Keratinocyte (primary cell): ENCODE results near the gene HEG1. TPM values are rescaled to one million over a fixed set of nuclear protein-coding genes. Genes with fewer than 3 reads are reported as not detected.

Experiments
- DNase-seq: peaks from one replicate; pipeline ENCODE4 v3.0.0-alpha.2; 2011; ENCODE audit warnings: low read depth, missing footprints, low spot score
- FAIRE-seq: peaks from 2 replicates; lab custom pipeline; 2011; peaks lifted over from hg19 to GRCh38; lab: Jason Lieb, UNC
- H2AFZ ChIP-seq: 2 replicates; pipeline ENCODE4 v1.6.0; 2012; ENCODE audit warnings: low read length, control low read depth, inconsistent platforms; ENCODE audit not compliant: control insufficient read depth
- H3K27ac ChIP-seq: 2 replicates; pipeline ENCODE4 v1.5.1; 2011; ENCODE audit warnings: low read length; ENCODE audit not compliant: control insufficient read depth, insufficient read depth
- H3K27me3 ChIP-seq: 3 replicates; pipeline ENCODE4 v1.6.0; 2011; ENCODE audit warnings: low read length; ENCODE audit not compliant: control insufficient read depth, insufficient read depth; ENCODE audit errors: extremely low read depth
- H3K36me3 ChIP-seq, 2 experiments: 2 replicates in 1 of 2; 3 replicates in 1 of 2; pipeline ENCODE4 v1.5.1; 2011; ENCODE audit warnings: low read length in 2 of 2, mild to moderate bottlenecking in 1 of 2; ENCODE audit not compliant: control insufficient read depth in 2 of 2, insufficient read depth in 2 of 2; ENCODE audit errors: extremely low read depth in 1 of 2
- H3K4me1 ChIP-seq: 3 replicates; pipeline ENCODE4 v1.5.1; 2011; ENCODE audit warnings: low read length; ENCODE audit not compliant: control insufficient read depth, insufficient read depth; ENCODE audit errors: extremely low read depth
- H3K4me2 ChIP-seq: 3 replicates; pipeline ENCODE4 v1.6.0; 2011; ENCODE audit warnings: low read depth, low read length; ENCODE audit not compliant: control insufficient read depth, insufficient read depth; ENCODE audit errors: extremely low read depth
- H3K4me3 ChIP-seq, 3 experiments: fragments of 200-600 bp in 1 of 3; sonication (generic) in 1 of 3; 2 replicates in 2 of 3; 3 replicates in 1 of 3; pipeline ENCODE4 v1.5.1; 2011 to 2016; ENCODE audit warnings: low read length in 3 of 3, mild to moderate bottlenecking in 3 of 3, control low read depth in 2 of 3, inconsistent platforms in 1 of 3, low read depth in 1 of 3, mixed read lengths in 1 of 3, mixed run types in 1 of 3, moderate library complexity in 1 of 3; ENCODE audit not compliant: control insufficient read depth in 2 of 3, insufficient read depth in 2 of 3; ENCODE audit errors: extremely low read depth in 1 of 3
- H3K79me2 ChIP-seq: 2 replicates; pipeline ENCODE4 v1.6.0; 2012; ENCODE audit warnings: low read length; ENCODE audit not compliant: control insufficient read depth, insufficient read depth
- H3K9ac ChIP-seq: 3 replicates; pipeline ENCODE4 v1.6.0; 2011; ENCODE audit warnings: low read length; ENCODE audit not compliant: control insufficient read depth, insufficient read depth; ENCODE audit errors: extremely low read depth
- H3K9me1 ChIP-seq: 3 replicates; pipeline ENCODE4 v1.6.0; 2011; ENCODE audit warnings: low read length; ENCODE audit not compliant: control insufficient read depth, insufficient read depth; ENCODE audit errors: extremely low read depth
- H3K9me3 ChIP-seq: 2 replicates; pipeline ENCODE4 v1.5.1; 2012; ENCODE audit warnings: low read depth, low read length; ENCODE audit not compliant: control insufficient read depth
- H4K20me1 ChIP-seq: 3 replicates; pipeline ENCODE4 v1.6.0; 2011; ENCODE audit warnings: low read length; ENCODE audit not compliant: control insufficient read depth, insufficient read depth; ENCODE audit errors: extremely low read depth
- EZH2 ChIP-seq: IDR thresholded peaks from one replicate; pipeline ENCODE4 v1.6.1; 2012; ENCODE audit warnings: inconsistent platforms, mild to moderate bottlenecking, low read length, moderate library complexity
- dilution Hi-C: fragments of 300-500 bp; cut with MboI; formaldehyde crosslinking; loops from one replicate; pipeline ENCODE4 v1.7.0; 2020; ENCODE audit warnings: low sequenced_read_pairs; ENCODE audit not compliant: extremely low pct_ligation_motif_present
- polyA plus RNA-seq, 5 experiments: library from polyadenylated mRNA; depleted of rRNA in 3 of 5; stranded (reverse) in 3 of 5; stranded (forward) in 1 of 5; unstranded in 1 of 5; fragments of >200 nt; gene quantifications; 1 replicate in 1 of 5; 2 replicates in 3 of 5; 3 replicates in 1 of 5; pipeline versions ENCODE4 v1.2.1 to v1.2.3, GENCODE V29; 2011 to 2012; ENCODE audit warnings: missing spikeins in 2 of 5, low read depth in 1 of 5, low replicate concordance in 1 of 5
- TF ChIP-seq, protein P1 (sequence below), 3 experiments: IDR thresholded peaks in 1 of 3; conservative IDR thresholded peaks in 1 of 3; optimal IDR thresholded peaks in 1 of 3; 2 replicates in 2 of 3; 3 replicates in 1 of 3; pipeline versions ENCODE3 to v1.5.1; 2011; ENCODE audit warnings: low read length in 3 of 3, mild to moderate bottlenecking in 3 of 3, moderate library complexity in 2 of 3, control low read depth in 1 of 3, inconsistent platforms in 1 of 3; ENCODE audit not compliant: insufficient read depth in 2 of 3; ENCODE audit errors: extremely low read depth in 1 of 3

Gene HEG1
- polyA plus RNA-seq, 1 donor (not counting 4 experiments of a cell fraction or from before 2014, with no cell fraction given) = 12.7 TPM

DNA sequence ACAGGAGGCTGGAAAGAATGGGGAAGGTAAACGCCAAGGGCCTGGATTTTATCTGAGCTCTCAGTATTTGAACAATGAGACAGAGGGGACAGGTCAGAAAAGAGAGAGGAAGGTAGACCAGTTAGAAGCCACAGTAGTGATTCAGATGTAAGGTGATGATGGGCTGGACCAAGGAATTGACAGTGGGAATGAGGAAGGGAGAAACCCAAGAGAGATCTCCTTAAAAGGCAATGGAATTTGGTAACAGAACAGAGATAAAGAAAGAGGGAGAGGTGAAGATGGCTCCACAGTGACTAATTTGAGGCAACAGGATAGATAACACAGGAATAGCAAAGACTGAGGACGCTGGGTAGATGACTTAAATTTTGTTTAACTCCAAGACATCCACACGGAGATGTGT, 11.4 kb upstream of the HEG1 start:
- Histone ChIP-seq H3K27ac (no peak overlapping the region), H4K20me1 (no peaks in the 10 kb centered on the region), H3K9ac (no peak overlapping the region), H3K36me3 (no peaks in the 10 kb centered on the region), H2AFZ (no peak overlapping the region), H3K27me3 (no peaks in the 10 kb centered on the region), H3K79me2 (no peaks in the 10 kb centered on the region), H3K4me2 (no peak overlapping the region), H3K9me3 (no peaks in the 10 kb centered on the region), H3K4me1 (peaks cover 21% of the 10 kb centered on the region), H3K4me3 (no peak overlapping the region), H3K9me1 (peaks cover 2% of the 10 kb centered on the region)
- no peak for TF ChIP-seq EZH2
- TF ChIP-seq, protein P1, sequence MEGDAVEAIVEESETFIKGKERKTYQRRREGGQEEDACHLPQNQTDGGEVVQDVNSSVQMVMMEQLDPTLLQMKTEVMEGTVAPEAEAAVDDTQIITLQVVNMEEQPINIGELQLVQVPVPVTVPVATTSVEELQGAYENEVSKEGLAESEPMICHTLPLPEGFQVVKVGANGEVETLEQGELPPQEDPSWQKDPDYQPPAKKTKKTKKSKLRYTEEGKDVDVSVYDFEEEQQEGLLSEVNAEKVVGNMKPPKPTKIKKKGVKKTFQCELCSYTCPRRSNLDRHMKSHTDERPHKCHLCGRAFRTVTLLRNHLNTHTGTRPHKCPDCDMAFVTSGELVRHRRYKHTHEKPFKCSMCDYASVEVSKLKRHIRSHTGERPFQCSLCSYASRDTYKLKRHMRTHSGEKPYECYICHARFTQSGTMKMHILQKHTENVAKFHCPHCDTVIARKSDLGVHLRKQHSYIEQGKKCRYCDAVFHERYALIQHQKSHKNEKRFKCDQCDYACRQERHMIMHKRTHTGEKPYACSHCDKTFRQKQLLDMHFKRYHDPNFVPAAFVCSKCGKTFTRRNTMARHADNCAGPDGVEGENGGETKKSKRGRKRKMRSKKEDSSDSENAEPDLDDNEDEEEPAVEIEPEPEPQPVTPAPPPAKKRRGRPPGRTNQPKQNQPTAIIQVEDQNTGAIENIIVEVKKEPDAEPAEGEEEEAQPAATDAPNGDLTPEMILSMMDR (optimal IDR thresholded peaks at IDR 0.05 in 1 of 3, IDR thresholded peaks at IDR 0.05 in 1 of 3, conservative IDR thresholded peaks at IDR 0.05 in 1 of 3; ENCODE audit: extremely low read depth in 1 of 3, insufficient read depth in 2 of 3, low read length in 3 of 3) = no peak
- FAIRE-seq (no peak), DNase-seq (no peak)
- dilution Hi-C loops = no loop called here

DNA sequence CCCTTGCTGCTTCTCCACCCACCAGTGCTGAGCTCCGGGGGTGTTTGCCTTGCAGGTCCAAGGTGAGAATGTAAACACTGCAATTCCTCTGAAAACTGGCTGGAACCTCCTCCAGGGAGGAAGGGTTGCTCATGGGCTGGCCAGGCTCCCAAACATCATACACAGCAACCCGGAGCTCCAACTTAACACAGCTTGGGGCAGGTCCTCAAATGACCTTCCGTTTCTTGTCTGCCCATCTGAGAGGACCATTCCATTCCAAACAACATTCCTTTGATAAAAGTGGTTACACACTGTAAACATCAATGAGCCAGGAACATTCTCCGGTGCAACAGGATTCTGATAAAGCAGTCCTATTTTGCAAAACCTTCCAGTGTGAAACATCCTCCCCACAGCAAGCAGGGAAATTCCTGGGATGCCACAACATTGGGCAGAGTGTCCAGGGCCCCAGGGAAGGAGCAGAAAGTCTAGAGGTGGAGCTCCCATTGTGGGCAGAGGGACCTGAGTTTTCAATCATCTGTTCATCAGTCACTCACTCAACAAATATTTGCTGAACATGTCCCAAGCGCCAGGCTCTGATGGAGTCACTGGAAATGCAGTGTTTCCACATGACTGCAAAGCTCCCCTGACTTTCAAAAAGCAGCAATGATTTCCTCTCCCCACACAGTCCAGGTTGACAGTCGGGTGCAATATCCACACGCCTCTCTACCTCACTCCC, 7.3 kb upstream of the HEG1 start:
- H4K20me1 ChIP-seq = no peaks in the 10 kb centered on the region
- H3K4me1 ChIP-seq = peaks cover 26% of the 10 kb centered on the region
- FAIRE-seq (peak; percentile 97), DNase-seq (peak; percentile 46)
- H3K27ac ChIP-seq = no peak overlapping the region
- peak overlapping the region; percentile 71 for H3K4me2 ChIP-seq
- H3K9me1 ChIP-seq = peaks cover 2% of the 10 kb centered on the region
- H3K4me3 ChIP-seq = peak overlapping the region in 2 of 3 experiments; percentile 0 to 30
- no peak for TF ChIP-seq EZH2
- TF ChIP-seq, protein P1 (optimal IDR thresholded peaks at IDR 0.05 in 1 of 3, IDR thresholded peaks at IDR 0.05 in 1 of 3, conservative IDR thresholded peaks at IDR 0.05 in 1 of 3; ENCODE audit: extremely low read depth in 1 of 3, insufficient read depth in 2 of 3, low read length in 3 of 3) = no peak
- peak overlapping the region; percentile 37 for H2AFZ ChIP-seq
- H3K27me3 ChIP-seq = no peaks in the 10 kb centered on the region
- H3K79me2 ChIP-seq = no peaks in the 10 kb centered on the region
- no peaks in the 10 kb centered on the region for H3K9me3 ChIP-seq
- dilution Hi-C loops = no loop called here
- H3K36me3 ChIP-seq = no peaks in the 10 kb centered on the region
- H3K9ac ChIP-seq = no peak overlapping the region
